IMR-90 (cell line): ENCODE results near the gene TSPAN14. TPM values are rescaled to one million over a fixed set of nuclear protein-coding genes. Genes with fewer than 3 reads are reported as not detected.

Experiments used
- ATAC-seq: fragments of 200-7000 bp; cut with Tn5 transposase; 2 replicates; pipeline ENCODE4 v1.9.1; 2020; ENCODE audit warnings: low read depth, mild to moderate bottlenecking, moderate library complexity
- BruUV-seq: library from RNA; stranded (reverse); fragments of 400-500 nt; replicated peaks from 2 replicates; lab custom pipeline; 2021; lab: Mats Ljungman, UMichigan
- CTCF ChIA-PET: fragments of 300-600 bp; formaldehyde crosslinking; extraction: SDS; loops from one replicate; lab custom pipeline; 2021; ENCODE audit warnings: antibody characterized with exemption; lab: Yijun Ruan, JAX
- POLR2A ChIA-PET: fragments of 300-600 bp; sonication (Branson Sonifier 250); formaldehyde crosslinking; loops from one replicate; lab custom pipeline; 2022; ENCODE audit warnings: antibody characterized with exemption; ENCODE audit not compliant: unreplicated experiment; lab: Charles Lee
- DNase-seq: peaks from one replicate; pipeline ENCODE4 v3.0.0; 2013
- H2AFZ ChIP-seq: replicated peaks from 2 replicates; pipeline ENCODE3; 2013; ENCODE audit warnings: low read length, mild to moderate bottlenecking; ENCODE audit not compliant: poor library complexity
- H2AK5ac ChIP-seq: 2 replicates; pipeline ENCODE4 v1.6.1; 2013; ENCODE audit warnings: low read depth, low read length, inconsistent platforms
- H2AK9ac ChIP-seq: replicated peaks from 2 replicates; pipeline ENCODE3; 2013; ENCODE audit warnings: mild to moderate bottlenecking, low read depth, low read length, moderate library complexity; ENCODE audit not compliant: poor library complexity
- H2BK120ac ChIP-seq: 2 replicates; pipeline ENCODE4 v1.6.1; 2013; ENCODE audit warnings: low read depth, low read length, inconsistent platforms
- H2BK15ac ChIP-seq: 3 replicates; pipeline ENCODE4 v1.6.1; 2013; ENCODE audit warnings: low read depth, low read length, inconsistent platforms
- H2BK20ac ChIP-seq: 2 replicates; pipeline ENCODE4 v1.6.1; 2013; ENCODE audit warnings: low read depth, mild to moderate bottlenecking, inconsistent platforms, low read length, moderate library complexity
- H2BK5ac ChIP-seq: 2 replicates; pipeline ENCODE4 v1.6.1; 2013; ENCODE audit warnings: mild to moderate bottlenecking, low read depth, low read length, inconsistent platforms; ENCODE audit not compliant: poor library complexity, severe bottlenecking
- H3K14ac ChIP-seq: replicated peaks from 2 replicates; pipeline ENCODE4 v1.6.1; 2013; ENCODE audit warnings: low read depth, low read length, inconsistent platforms
- H3K18ac ChIP-seq: 2 replicates; pipeline ENCODE4 v1.6.1; 2013; ENCODE audit warnings: low read depth, low read length, control low read depth
- H3K23ac ChIP-seq: 2 replicates; pipeline ENCODE4 v1.6.1; 2013; ENCODE audit warnings: low read depth, low read length, inconsistent platforms
- H3K27ac ChIP-seq: 2 replicates; pipeline ENCODE4 v1.5.1; 2013; ENCODE audit warnings: mild to moderate bottlenecking, control low read depth, low read length; ENCODE audit not compliant: insufficient read depth
- H3K27me3 ChIP-seq: 2 replicates; pipeline ENCODE4 v1.6.1; 2013; ENCODE audit warnings: low read length; ENCODE audit not compliant: control insufficient read depth, insufficient read depth
- H3K36me3 ChIP-seq: 2 replicates; pipeline ENCODE4 v1.6.1; 2013; ENCODE audit warnings: low read length, mixed read lengths; ENCODE audit not compliant: control insufficient read depth, insufficient read depth
- H3K4ac ChIP-seq: 2 replicates; pipeline ENCODE4 v1.6.1; 2013; ENCODE audit warnings: low read depth, low read length, inconsistent platforms
- H3K4me1 ChIP-seq: 2 replicates; pipeline ENCODE4 v1.6.1; 2013; ENCODE audit warnings: low read length, mixed read lengths; ENCODE audit not compliant: control insufficient read depth, insufficient read depth
- H3K4me2 ChIP-seq: 2 replicates; pipeline ENCODE4 v1.6.1; 2013; ENCODE audit warnings: low read depth, mild to moderate bottlenecking, control low read depth, low read length, moderate library complexity
- H3K4me3 ChIP-seq: 2 replicates; pipeline ENCODE4 v1.5.1; 2013; ENCODE audit warnings: low read depth, mild to moderate bottlenecking, control low read depth, low read length, moderate library complexity; ENCODE audit not compliant: insufficient read depth
- H3K56ac ChIP-seq: 2 replicates; pipeline ENCODE4 v1.6.1; 2013; ENCODE audit warnings: low read length, inconsistent platforms; ENCODE audit not compliant: insufficient read depth; ENCODE audit errors: extremely low read depth
- H3K79me1 ChIP-seq, 2 experiments: 2 replicates each; pipeline ENCODE4 v1.6.1; 2013; ENCODE audit warnings: low read length in 2 of 2, inconsistent platforms in 1 of 2, low read depth in 1 of 2
- H3K9ac ChIP-seq: 2 replicates; pipeline ENCODE4 v1.6.1; 2013; ENCODE audit warnings: low read depth, low read length, control low read depth
- H3K9me1 ChIP-seq: 2 replicates; pipeline ENCODE4 v1.6.1; 2013; ENCODE audit warnings: low read length, inconsistent platforms; ENCODE audit not compliant: insufficient read depth
- H3K9me3 ChIP-seq: 2 replicates; pipeline ENCODE4 v1.6.1; 2013; ENCODE audit warnings: low read length; ENCODE audit not compliant: control insufficient read depth, insufficient read depth
- H4K20me1 ChIP-seq: 2 replicates; pipeline ENCODE4 v1.6.1; 2013; ENCODE audit warnings: low read length, inconsistent platforms; ENCODE audit not compliant: insufficient read depth
- H4K5ac ChIP-seq: 2 replicates; pipeline ENCODE4 v1.6.1; 2013; ENCODE audit warnings: mild to moderate bottlenecking, low read depth, low read length, control low read depth
- H4K8ac ChIP-seq, 2 experiments: 2 replicates each; pipeline ENCODE4 v1.6.1; 2013; ENCODE audit warnings: low read depth in 2 of 2, low read length in 2 of 2, control low read depth in 1 of 2, inconsistent platforms in 1 of 2
- H4K91ac ChIP-seq: 2 replicates; pipeline ENCODE4 v1.6.1; 2013; ENCODE audit warnings: low read depth, low read length, inconsistent platforms; ENCODE audit not compliant: insufficient read depth
- BHLHE40 ChIP-seq: fragments of 150-350 bp; IDR thresholded peaks from 2 replicates; pipeline ENCODE4 v1.6.1; 2016; ENCODE audit warnings: mild to moderate bottlenecking, low read depth, low read length
- CEBPB ChIP-seq: IDR thresholded peaks from 2 replicates; pipeline ENCODE4 v1.6.1; 2012; ENCODE audit warnings: low read depth, low read length, improper control_type of control experiment
- CHD1 ChIP-seq: IDR thresholded peaks from 2 replicates; pipeline ENCODE4 v1.6.1; 2012; ENCODE audit warnings: low read depth, low read length, improper control_type of control experiment
- CTCF ChIP-seq: conservative IDR thresholded peaks from 2 replicates; pipeline ENCODE4 v1.5.1; 2012; ENCODE audit warnings: mild to moderate bottlenecking, low read depth, low read length, improper control_type of control experiment
- ELK1 ChIP-seq: fragments of 150-350 bp; IDR thresholded peaks from 2 replicates; pipeline ENCODE4 v1.6.1; 2016; ENCODE audit warnings: low read depth, mild to moderate bottlenecking, low read length, moderate library complexity, borderline replicate concordance
- FOS ChIP-seq: fragments of 150-350 bp; IDR thresholded peaks from 2 replicates; pipeline ENCODE4 v1.6.1; 2016; ENCODE audit warnings: low read depth, low read length
- MAFK ChIP-seq: IDR thresholded peaks from 2 replicates; pipeline ENCODE4 v1.6.1; 2012; ENCODE audit warnings: low read depth, low read length, improper control_type of control experiment
- MAZ ChIP-seq: IDR thresholded peaks from 2 replicates; pipeline ENCODE4 v1.6.1; 2012; ENCODE audit warnings: low read depth, mild to moderate bottlenecking, low read length, improper control_type of control experiment, moderate library complexity, borderline replicate concordance
- MXI1 ChIP-seq: IDR thresholded peaks from 2 replicates; pipeline ENCODE4 v1.6.1; 2012; ENCODE audit warnings: low read depth, mild to moderate bottlenecking, low read length, moderate library complexity, borderline replicate concordance
- NFE2L2 ChIP-seq: fragments of 150-350 bp; IDR thresholded peaks from 2 replicates; pipeline ENCODE4 v1.6.1; 2016; ENCODE audit warnings: low read depth, mild to moderate bottlenecking, low read length
- POLR2A ChIP-seq: IDR thresholded peaks from 2 replicates; pipeline ENCODE4 v1.6.1; 2012; ENCODE audit warnings: mild to moderate bottlenecking, low read depth, low read length
- RAD21 ChIP-seq: IDR thresholded peaks from 2 replicates; pipeline ENCODE4 v1.6.1; 2012; ENCODE audit warnings: low read length, improper control_type of control experiment
- RCOR1 ChIP-seq: IDR thresholded peaks from 2 replicates; pipeline ENCODE4 v1.6.1; 2012; ENCODE audit warnings: mild to moderate bottlenecking, low read length, improper control_type of control experiment; ENCODE audit not compliant: insufficient replicate concordance
- RFX5 ChIP-seq: IDR thresholded peaks from 2 replicates; pipeline ENCODE4 v1.8.0; 2012; ENCODE audit warnings: low read depth, mild to moderate bottlenecking, low read length, moderate library complexity
- SMC3 ChIP-seq: fragments of 150-350 bp; IDR thresholded peaks from 2 replicates; pipeline ENCODE4 v1.6.1; 2016; ENCODE audit warnings: low read depth, mild to moderate bottlenecking, antibody characterized with exemption, low read length, moderate library complexity
- USF2 ChIP-seq: fragments of 150-350 bp; IDR thresholded peaks from 2 replicates; pipeline ENCODE4 v1.6.1; 2017; ENCODE audit warnings: mild to moderate bottlenecking, antibody characterized with exemption, low read length, low read depth
- WGBS, 2 experiments: methylation state at CpG; one replicate each; pipeline versions ENCODE4 v1.1.5 to v1.1.7; 2013; ENCODE audit warnings: missing lambda C conversion rate in 2 of 2; ENCODE audit not compliant: insufficient read length in 1 of 2; ENCODE audit errors: extremely low coverage in 2 of 2; 5-methylcytosine and 5-hydroxymethylcytosine counted together
- dilution Hi-C: fragments of 300-500 bp; cut with HindIII; formaldehyde crosslinking; loops from one replicate; pipeline ENCODE4 v1.14.3; 2018; ENCODE audit warnings: low sequenced_read_pairs; ENCODE audit not compliant: unreplicated experiment
- in situ Hi-C: fragments of 300-500 bp; cut with MboI; formaldehyde crosslinking; loops from 3 replicates; pipeline ENCODE4 v1.14.3; 2019; ENCODE audit warnings: low sequenced_read_pairs, inconsistent platforms, mixed read lengths
- intact Hi-C: fragments of 100-400 bp; cut with micrococcal nuclease; formaldehyde crosslinking; loops from 2 replicates; pipeline ENCODE4 v1.10.0; 2022
- polyA plus RNA-seq, 3 experiments: library from polyadenylated mRNA; depleted of rRNA; stranded (reverse); fragments of >200 nt; gene quantifications; 2 replicates each; pipeline ENCODE4 v1.2.3, GENCODE V29; 2012; ENCODE audit warnings: low replicate concordance in 1 of 3
- total RNA-seq: library from RNA; depleted of rRNA; stranded (reverse); fragments of >200 nt; gene quantifications from 2 replicates; pipeline ENCODE4 v1.2.3, GENCODE V29; 2012

The TSPAN14 gene
- total and polyA plus RNA-seq, 2 of the 4 experiments (the other 2 are of a cell fraction) = 18.5 to 43.0 TPM

GRCh38 chr10:80412486-80412885, 41.6 kb upstream of the TSPAN14 start:
- Histone ChIP-seq H3K27ac (no peak overlapping the region), H3K4me1 (peaks cover 3% of the 10 kb centered on the region; the same call in 1 of the 2 replicates), H3K56ac (no peak overlapping the region), H4K20me1 (no peaks in the 10 kb centered on the region), H2BK5ac (no peak overlapping the region), H3K18ac (no peak overlapping the region), H2AK9ac (no peak overlapping the region), H4K91ac (no peak overlapping the region), H3K36me3 (no peaks in the 10 kb centered on the region), H3K23ac (no peak overlapping the region), H2AK5ac (no peak overlapping the region), H4K5ac (no peak overlapping the region), H2AFZ (no peak overlapping the region), H4K8ac (no peak overlapping the region), H3K14ac (no peak overlapping the region), H3K9me3 (no peaks in the 10 kb centered on the region), H3K4me3 (no peak overlapping the region), H3K9ac (no peak overlapping the region), H2BK15ac (no peak overlapping the region), H3K9me1 (peaks cover 3% of the 10 kb centered on the region; the same call in 1 of the 2 replicates), H2BK120ac (no peak overlapping the region), H3K79me1 (no peaks in the 10 kb centered on the region), H3K27me3 (peaks cover 18% of the 10 kb centered on the region), H3K4ac (no peak overlapping the region), H2BK20ac (no peak overlapping the region), H3K4me2 (no peak overlapping the region)
- intact Hi-C loops (no loop called here), in situ Hi-C loops (no loop called here), dilution Hi-C loops (no loop called here)
- no peak for DNase-seq
- ATAC-seq = no peak
- CTCF ChIA-PET = no interaction called here
- TF ChIP-seq USF2 (no peak), BHLHE40 (no peak), POLR2A (no peak), CHD1 (no peak), FOS (no peak), CEBPB (no peak), NFE2L2 (no peak), SMC3 (no peak), RCOR1 (no peak), RFX5 (no peak), MXI1 (no peak), CTCF (no peak), ELK1 (no peak), MAZ (no peak), RAD21 (no peak), MAFK (no peak)
- no TSS peak for BruUV-seq
- WGBS, 2 experiments = 70% methylated on average over 2 of the region's 5 CpGs; no CpG with 5 or more reads in 1 of the 2 experiments
- POLR2A ChIA-PET = no interaction called here
